Activated naive CD4-positive, alpha-beta T cell treated with anti-CD3 and anti-CD28 coated beads, Interleukin-2, amount 10 ng/mL, durations not matched to agents 7 days and 5 days (primary cell): Measurements from ENCODE around the gene SCARF1.

Source experiments
- CTCF ChIA-PET: fragments of 350-600 bp; sonication (Branson Sonifier 250); formaldehyde crosslinking; loops from one replicate; lab custom pipeline; 2021; ENCODE audit warnings: antibody characterized with exemption; lab: Charles Lee
- DNase-seq: peaks from one replicate; pipeline ENCODE4 v3.0.0-alpha.2; 2020
- H3K27ac Mint-ChIP-seq: one replicate; pipeline ENCODE4 v1.8.0; 2021; ENCODE audit warnings: mild to moderate bottlenecking, moderate library complexity, mixed read lengths
- H3K27me3 Mint-ChIP-seq: one replicate; pipeline ENCODE4 v1.8.0; 2021; ENCODE audit warnings: mild to moderate bottlenecking, mixed read lengths
- H3K36me3 Mint-ChIP-seq: one replicate; pipeline ENCODE4 v1.8.0; 2021; ENCODE audit warnings: mixed read lengths
- H3K4me1 Mint-ChIP-seq: one replicate; pipeline ENCODE4 v1.8.0; 2021; ENCODE audit warnings: mixed read lengths
- H3K4me3 Mint-ChIP-seq: one replicate; pipeline ENCODE4 v1.8.0; 2021; ENCODE audit warnings: mild to moderate bottlenecking, moderate library complexity, mixed read lengths
- H3K9me3 Mint-ChIP-seq: one replicate; pipeline ENCODE4 v1.8.0; 2021; ENCODE audit warnings: mixed read lengths

SCARF1 gene

DNA sequence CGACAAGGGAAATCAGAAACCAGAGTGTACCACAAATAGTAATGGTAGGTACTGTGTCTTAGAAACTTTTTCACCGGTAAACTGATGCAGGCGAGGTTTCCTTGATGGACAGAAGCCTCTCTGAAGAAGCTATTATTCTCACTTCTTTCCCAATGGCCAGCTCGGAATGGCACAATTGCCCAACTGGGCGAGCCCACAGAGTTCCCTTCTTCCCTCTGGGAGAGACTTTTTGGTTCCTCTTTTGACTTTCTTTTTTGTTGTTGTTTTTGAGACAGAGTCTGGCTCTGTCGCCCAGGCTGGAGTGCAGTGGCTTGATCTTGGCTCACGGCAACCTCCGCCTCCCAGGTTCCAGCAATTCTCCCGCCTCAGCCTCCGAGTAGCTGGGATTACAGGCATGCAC is 33.8 kb downstream of the SCARF1 start:
- H3K27me3 Mint-ChIP-seq: peaks cover 4% of the 10 kb centered on the region
- no peaks in the 10 kb centered on the region for H3K36me3 Mint-ChIP-seq
- H3K4me3 Mint-ChIP-seq: no peak overlapping the region
- CTCF ChIA-PET: no interaction called here
- H3K27ac Mint-ChIP-seq: no peak overlapping the region
- H3K4me1 Mint-ChIP-seq: no peaks in the 10 kb centered on the region
- DNase-seq: no peak
- no peaks in the 10 kb centered on the region for H3K9me3 Mint-ChIP-seq

DNA sequence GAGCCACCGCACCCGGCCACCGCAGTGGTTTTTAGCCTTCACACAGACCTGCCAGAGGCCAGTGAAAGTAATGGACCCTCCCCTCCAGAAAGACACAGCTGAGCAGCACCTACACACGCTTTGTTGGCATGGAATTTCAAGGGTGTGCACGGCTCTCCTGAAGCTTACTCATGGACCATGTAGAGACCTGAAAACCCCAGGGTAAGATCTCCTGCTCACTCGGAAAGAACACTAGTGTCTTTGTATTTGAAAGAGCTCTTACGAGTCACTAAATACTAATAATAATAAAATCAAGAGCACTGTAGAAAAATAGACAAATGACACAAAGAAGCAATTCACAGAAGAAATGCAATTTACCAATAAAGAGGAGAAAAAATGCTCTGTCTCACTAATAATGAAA is 36.9 kb downstream of the SCARF1 start:
- CTCF ChIA-PET: interaction anchor here (2.1 kb wide), 1 partner anchor 34 kb away, joined by 5 read pairs; no protein-coding TSS in a partner anchor
- Mint-ChIP-seq H3K4me1 (no peaks in the 10 kb centered on the region), H3K4me3 (no peak overlapping the region), H3K36me3 (no peaks in the 10 kb centered on the region), H3K9me3 (no peaks in the 10 kb centered on the region), H3K27ac (no peak overlapping the region), H3K27me3 (peaks cover 20% of the 10 kb centered on the region)
- DNase-seq: no peak

DNA sequence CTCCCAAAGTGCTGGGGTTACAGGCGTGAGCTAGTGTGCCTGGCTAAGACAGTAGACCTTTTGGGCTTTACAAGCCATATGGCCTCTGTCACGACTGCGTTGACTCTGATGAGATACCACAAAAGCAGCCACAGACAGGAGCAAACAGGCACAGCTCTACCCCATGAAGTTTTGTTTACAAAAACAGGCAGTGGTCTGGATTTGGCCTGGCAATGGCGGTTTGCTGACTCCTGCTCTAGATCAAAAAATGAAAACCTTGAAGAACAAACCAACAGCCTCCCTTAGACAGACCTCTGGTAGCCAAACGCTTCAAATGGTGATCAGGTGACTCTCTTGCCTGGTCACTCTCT is 37.6 kb downstream of the SCARF1 start:
- H3K27ac Mint-ChIP-seq: no peak overlapping the region
- H3K4me3 Mint-ChIP-seq: no peak overlapping the region
- no peaks in the 10 kb centered on the region for H3K36me3 Mint-ChIP-seq
- H3K27me3 Mint-ChIP-seq: peaks cover 20% of the 10 kb centered on the region
- H3K4me1 Mint-ChIP-seq: no peaks in the 10 kb centered on the region
- CTCF ChIA-PET: interaction anchor here (0.8 to 2.1 kb wide), 2 partner anchors 34 to 41 kb away, joined by 3 to 5 read pairs; no protein-coding TSS in a partner anchor
- no peaks in the 10 kb centered on the region for H3K9me3 Mint-ChIP-seq
- no peak for DNase-seq

DNA sequence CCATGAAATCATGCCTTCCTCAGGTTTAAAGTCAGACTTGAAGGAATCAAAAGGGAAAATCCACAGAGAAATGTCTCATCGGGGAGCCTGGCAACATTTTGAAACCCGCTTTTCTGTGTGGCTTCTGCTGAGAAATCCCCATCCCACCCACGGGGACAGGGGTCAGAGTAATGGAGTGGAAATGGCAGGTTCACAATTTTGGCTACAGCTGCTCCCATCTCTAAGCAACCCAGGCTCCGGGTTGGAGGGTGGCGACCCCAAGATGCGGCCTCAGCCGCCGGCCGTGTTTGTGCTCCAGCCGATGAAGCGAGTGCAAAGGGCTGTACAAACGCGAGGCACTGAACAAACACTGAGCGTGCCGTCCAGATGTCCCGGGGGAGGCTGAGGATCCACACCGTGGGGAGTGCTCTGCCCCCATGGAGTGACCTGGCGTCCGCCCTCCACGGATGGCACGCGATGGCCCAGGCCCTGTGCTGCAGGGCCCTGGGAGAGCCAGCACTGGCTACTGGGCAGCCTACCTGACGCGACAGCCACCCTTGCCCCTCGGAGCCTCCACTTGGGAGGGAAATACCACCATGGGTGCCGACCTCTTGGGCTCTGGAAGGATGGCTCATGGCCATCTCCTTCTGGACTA is 39.1 kb downstream of the SCARF1 start:
- no peak for DNase-seq
- no peak overlapping the region for H3K4me3 Mint-ChIP-seq
- H3K9me3 Mint-ChIP-seq: peaks cover 4% of the 10 kb centered on the region
- CTCF ChIA-PET: no interaction called here
- H3K27ac Mint-ChIP-seq: no peak overlapping the region
- H3K36me3 Mint-ChIP-seq: no peaks in the 10 kb centered on the region
- no peaks in the 10 kb centered on the region for H3K4me1 Mint-ChIP-seq
- peaks cover 23% of the 10 kb centered on the region for H3K27me3 Mint-ChIP-seq

DNA sequence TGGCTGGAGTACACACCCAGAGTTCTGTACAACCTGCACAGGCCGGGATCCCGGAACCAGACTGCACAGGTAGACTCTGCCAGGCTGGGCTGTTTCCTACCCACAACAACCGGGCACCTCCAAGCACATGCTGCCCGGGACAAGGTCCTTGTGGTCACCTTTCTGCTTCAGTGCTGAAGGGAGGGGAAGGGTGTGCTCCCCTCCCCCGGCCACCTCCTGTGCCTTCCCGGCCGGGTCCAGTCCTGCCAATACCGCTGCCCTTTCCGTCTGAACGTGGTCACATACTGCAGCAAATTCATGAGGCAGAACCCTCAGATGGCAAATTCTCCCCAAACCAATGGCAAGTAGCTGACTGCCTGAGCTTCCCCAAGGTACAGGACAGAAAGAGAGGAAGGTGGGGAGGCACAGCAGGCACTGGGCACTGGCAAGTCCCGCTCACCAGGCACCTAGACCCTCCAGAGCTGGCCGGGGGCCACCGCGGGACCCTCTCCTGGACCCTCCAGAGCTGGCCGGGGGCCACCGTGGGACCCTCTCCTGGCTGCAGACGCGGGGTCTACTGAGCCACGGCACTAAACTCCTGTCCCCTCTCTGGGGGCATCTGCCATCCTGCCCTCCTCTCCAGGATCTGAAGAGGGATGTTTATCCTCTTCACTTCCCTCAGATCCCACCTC is 39.7 kb downstream of the SCARF1 start:
- peaks cover 7% of the 10 kb centered on the region for H3K9me3 Mint-ChIP-seq
- CTCF ChIA-PET: no interaction called here
- no peak for DNase-seq
- H3K4me3 Mint-ChIP-seq: no peak overlapping the region
- H3K4me1 Mint-ChIP-seq: no peaks in the 10 kb centered on the region
- H3K36me3 Mint-ChIP-seq: no peaks in the 10 kb centered on the region
- peaks cover 23% of the 10 kb centered on the region for H3K27me3 Mint-ChIP-seq
- no peak overlapping the region for H3K27ac Mint-ChIP-seq

DNA sequence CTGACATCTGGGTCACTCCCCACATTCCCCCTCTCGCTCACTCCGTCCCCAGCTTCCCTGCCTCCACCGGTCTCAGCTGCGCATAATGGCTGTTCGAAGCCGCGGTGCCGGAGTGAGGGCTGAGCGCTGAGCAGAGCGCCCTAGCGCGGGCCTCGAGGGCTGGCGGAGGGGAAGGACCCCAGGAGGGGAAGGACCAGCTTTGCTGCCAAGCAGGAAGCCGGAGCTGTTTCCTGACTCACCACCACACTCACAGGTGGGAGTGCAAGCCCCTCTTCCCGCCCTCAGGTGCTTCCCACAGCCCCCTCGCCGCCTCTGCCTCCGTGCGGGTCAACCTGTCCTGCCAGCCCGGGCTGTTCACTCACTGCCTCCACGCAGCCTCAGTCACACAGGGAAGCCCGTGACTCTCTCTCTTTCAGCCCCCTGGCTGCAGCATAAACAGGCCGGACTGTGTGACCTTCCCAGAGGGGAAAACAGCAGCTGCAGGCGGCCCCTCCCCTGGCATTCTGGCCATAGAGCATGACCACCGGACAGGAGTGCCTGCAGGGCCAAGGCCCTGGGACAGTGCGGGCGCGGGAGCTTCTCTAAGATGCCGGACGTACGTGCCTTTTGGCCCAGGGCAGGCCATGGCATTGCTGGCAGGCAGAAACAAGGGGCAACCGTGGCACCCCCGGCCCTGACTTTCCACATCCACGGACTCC is 40.6 kb downstream of the SCARF1 start:
- no peak overlapping the region for H3K27ac Mint-ChIP-seq
- H3K27me3 Mint-ChIP-seq: peaks cover 23% of the 10 kb centered on the region
- no peak overlapping the region for H3K4me3 Mint-ChIP-seq

DNA sequence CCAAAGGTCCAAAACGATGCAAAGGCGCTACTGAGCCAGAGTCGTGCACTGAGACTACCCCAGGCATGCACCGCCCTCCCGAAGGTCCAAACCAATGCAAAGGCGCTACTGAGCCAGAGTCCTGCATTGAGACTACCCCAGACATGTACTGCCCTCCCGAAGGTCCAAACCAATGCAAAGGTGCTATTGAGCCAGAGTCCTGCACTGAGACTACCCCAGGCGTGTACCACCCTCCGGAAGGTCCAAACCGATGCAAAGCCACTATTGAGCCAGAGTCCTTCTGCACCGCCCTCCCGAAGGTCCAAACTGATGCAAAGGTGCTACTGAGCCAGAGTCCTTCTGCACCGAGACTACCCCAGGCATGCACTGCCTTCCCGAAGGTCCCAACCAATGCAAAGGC is 44.0 kb downstream of the SCARF1 start:
- Mint-ChIP-seq H3K36me3 (no peaks in the 10 kb centered on the region), H3K9me3 (peaks cover 7% of the 10 kb centered on the region), H3K4me1 (no peaks in the 10 kb centered on the region), H3K27ac (no peak overlapping the region), H3K4me3 (no peak overlapping the region), H3K27me3 (peaks cover 19% of the 10 kb centered on the region)
- no peak for DNase-seq
- CTCF ChIA-PET: no interaction called here

More for the DNA sequence above, 40.6 kb downstream of the SCARF1 start:
- no peaks in the 10 kb centered on the region for H3K36me3 Mint-ChIP-seq
- no peak for DNase-seq
- H3K9me3 Mint-ChIP-seq: peaks cover 7% of the 10 kb centered on the region
- CTCF ChIA-PET: no interaction called here
- H3K4me1 Mint-ChIP-seq: no peaks in the 10 kb centered on the region

DNA sequence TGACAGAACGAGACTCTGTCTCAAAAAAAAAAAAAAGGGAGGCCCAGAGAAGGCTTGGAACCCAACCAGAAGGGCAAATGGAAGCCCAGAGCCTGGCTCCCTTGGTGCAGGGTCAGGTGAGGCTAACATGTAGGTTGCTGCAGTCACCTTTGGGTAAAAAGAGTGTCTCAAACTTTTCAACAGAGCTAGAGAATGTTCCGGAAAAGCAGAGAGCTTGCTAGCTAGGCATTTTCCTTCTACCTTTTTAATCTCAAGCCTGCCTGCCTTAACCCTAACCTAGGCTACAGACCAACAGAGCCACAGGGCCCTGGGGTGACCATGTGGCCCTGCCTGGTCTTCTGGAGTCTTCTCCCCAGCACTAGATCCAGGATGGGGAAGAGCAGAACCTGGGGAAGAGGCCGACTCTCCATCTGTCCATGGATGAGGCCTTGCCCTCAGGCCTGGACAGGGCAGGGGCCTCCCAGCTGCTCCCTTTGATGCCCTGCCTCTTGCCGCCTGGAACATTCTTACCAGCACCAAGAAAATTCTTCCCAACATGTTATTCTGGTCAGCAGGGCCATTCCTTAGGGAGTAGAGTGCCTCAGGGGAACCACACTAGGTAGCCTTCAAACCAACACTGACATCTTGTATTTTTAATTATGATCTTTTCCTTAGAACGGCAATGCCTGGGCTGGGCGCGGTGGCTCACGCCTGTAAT is 47.0 kb downstream of the SCARF1 start:
- Mint-ChIP-seq H3K4me1 (no peaks in the 10 kb centered on the region), H3K9me3 (peaks cover 7% of the 10 kb centered on the region), H3K4me3 (no peak overlapping the region), H3K36me3 (no peaks in the 10 kb centered on the region), H3K27me3 (peaks cover 10% of the 10 kb centered on the region), H3K27ac (no peak overlapping the region)
- DNase-seq: no peak
- CTCF ChIA-PET: interaction anchor here (0.7 kb wide), 1 partner anchor 32 kb away, joined by 3 read pairs; no protein-coding TSS in a partner anchor

DNA sequence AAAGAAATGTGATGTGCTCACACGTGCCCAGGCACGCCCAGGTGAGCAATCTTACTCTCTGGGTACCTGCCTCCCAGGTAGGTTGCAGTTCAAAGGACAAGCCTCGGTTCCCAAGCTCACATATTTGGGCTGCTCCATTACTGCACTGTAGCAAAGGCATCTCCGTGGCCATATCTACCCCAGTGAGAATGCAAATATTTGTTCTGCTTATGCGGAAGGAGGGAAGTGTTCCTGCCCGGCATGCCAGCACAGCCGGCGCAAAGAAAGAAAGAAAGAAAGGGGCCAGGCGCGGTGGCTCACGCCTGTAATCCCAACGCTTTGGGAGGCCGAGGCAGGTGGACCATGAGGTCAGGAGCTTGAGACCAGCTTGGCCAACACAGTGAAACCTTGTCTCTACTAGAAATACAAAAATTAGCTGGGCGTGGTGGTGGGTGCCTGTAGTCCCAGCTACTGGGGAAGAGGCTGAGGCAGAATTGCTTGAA is 47.6 kb downstream of the SCARF1 start:
- H3K27ac Mint-ChIP-seq: peak overlapping the region; percentile 37
- H3K4me3 Mint-ChIP-seq: no peak overlapping the region
- H3K36me3 Mint-ChIP-seq: no peaks in the 10 kb centered on the region
- H3K27me3 Mint-ChIP-seq: peaks cover 14% of the 10 kb centered on the region
- no peak for DNase-seq
- peaks cover 7% of the 10 kb centered on the region for H3K9me3 Mint-ChIP-seq
- H3K4me1 Mint-ChIP-seq: no peaks in the 10 kb centered on the region
- CTCF ChIA-PET: interaction anchor here (0.7 kb wide), 1 partner anchor 32 kb away, joined by 3 read pairs; no protein-coding TSS in a partner anchor

DNA sequence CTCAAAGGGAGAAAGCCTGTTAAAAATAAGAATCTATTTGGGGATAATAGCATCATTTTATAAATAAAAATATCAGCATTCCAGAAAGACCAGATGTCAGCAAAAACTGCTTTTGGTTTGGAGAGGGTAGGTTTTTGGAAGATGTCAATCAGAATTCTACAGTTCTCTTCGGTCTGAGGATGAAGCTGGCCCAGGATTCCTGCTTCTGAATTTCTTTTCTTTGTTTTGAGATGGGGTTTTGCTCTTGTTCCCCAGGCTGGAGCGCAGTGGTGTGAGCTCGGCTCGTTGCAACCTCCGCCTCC is 52.0 kb downstream of the SCARF1 start:
- peaks cover 16% of the 10 kb centered on the region for H3K27me3 Mint-ChIP-seq
- DNase-seq: no peak
- CTCF ChIA-PET: no interaction called here
- H3K9me3 Mint-ChIP-seq: no peaks in the 10 kb centered on the region
- no peaks in the 10 kb centered on the region for H3K36me3 Mint-ChIP-seq
- peak overlapping the region; percentile 60 for H3K27ac Mint-ChIP-seq
- no peak overlapping the region for H3K4me3 Mint-ChIP-seq
- peaks cover 2% of the 10 kb centered on the region for H3K4me1 Mint-ChIP-seq

DNA sequence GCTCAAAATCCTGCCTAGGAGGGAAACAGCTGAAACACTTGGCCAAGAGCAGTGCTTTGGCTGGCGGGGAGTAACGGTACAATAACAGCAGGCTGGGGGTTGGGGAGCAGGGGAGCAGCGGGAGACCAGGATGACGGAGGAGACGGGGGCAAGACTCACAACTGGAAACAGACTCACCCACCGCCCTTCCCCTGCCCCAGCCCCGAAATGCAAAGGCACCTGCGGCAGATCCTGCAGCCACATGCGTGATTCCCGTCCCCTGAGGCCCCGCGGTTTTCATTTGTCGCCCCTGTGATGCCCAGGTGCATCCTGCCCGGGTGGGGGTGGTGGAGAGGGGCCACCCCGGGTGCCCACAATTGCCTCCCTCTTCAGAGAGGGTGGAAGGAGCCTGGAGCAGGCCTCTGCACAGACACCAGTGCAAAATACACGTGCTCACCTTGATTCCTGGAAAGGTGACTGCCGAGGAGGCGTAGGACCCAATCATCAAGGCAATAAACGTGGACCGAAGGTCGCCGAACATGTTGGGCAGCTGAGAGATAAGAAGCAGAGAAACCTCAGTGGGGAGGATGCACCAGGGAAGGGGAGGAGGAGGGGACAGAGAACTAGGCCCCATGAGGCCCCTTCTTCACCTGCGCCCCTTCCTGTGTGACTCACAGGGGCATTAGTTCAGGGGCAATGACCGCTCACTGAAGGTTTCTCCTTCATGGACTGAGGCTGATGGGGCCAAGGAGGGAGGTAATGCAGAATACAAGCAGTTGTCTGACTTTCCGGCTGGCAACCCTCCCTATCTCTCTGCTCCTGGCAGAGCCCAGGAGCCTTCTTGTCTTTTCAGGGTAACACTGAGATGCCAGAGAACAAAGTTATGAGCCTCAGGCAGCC is 52.5 kb downstream of the SCARF1 start:
- no peak overlapping the region for H3K4me3 Mint-ChIP-seq

DNA sequence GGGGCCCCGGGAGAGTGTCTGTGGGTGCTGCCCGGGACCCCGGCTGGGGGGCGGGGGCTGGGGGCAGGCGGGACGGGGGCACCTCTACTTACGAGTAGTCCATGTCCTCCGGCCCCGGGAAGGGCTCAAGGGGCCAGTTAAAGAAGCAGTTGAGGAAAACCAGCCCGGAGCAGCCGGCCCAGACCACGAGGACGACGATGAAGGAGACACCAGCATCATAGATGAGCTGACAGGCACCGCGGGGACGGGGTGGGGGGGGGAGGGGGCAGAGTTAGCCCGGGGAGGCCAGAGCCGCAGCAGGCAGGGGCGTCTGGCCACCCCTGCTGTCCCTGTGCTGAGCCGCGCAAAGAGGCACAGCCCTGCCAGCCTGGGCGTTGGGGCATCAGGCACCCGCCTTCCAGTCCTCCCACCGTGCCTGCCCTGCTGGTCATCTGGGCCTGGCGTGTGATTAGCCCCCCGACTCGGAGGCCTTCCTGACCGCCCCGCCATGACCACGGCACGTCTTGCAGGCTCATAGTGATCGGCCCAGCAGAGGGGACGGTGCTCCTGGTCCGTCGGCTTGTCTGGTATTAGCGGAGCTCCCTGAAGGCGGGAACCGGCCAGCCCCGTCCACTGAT is 54.0 kb downstream of the SCARF1 start:
- Mint-ChIP-seq H3K4me1 (peaks cover 2% of the 10 kb centered on the region), H3K27ac (no peak overlapping the region), H3K36me3 (no peaks in the 10 kb centered on the region), H3K9me3 (no peaks in the 10 kb centered on the region), H3K27me3 (peaks cover 16% of the 10 kb centered on the region), H3K4me3 (no peak overlapping the region)
- DNase-seq: no peak
- CTCF ChIA-PET: interaction anchor here (0.6 kb wide), 1 partner anchor 39 kb away, joined by 3 read pairs; no protein-coding TSS in a partner anchor

More for the DNA sequence above, 52.5 kb downstream of the SCARF1 start:
- H3K27ac Mint-ChIP-seq: no peak overlapping the region
- CTCF ChIA-PET: no interaction called here
- peaks cover 2% of the 10 kb centered on the region for H3K4me1 Mint-ChIP-seq
- peaks cover 16% of the 10 kb centered on the region for H3K27me3 Mint-ChIP-seq
- H3K9me3 Mint-ChIP-seq: no peaks in the 10 kb centered on the region
- no peaks in the 10 kb centered on the region for H3K36me3 Mint-ChIP-seq
- no peak for DNase-seq

DNA sequence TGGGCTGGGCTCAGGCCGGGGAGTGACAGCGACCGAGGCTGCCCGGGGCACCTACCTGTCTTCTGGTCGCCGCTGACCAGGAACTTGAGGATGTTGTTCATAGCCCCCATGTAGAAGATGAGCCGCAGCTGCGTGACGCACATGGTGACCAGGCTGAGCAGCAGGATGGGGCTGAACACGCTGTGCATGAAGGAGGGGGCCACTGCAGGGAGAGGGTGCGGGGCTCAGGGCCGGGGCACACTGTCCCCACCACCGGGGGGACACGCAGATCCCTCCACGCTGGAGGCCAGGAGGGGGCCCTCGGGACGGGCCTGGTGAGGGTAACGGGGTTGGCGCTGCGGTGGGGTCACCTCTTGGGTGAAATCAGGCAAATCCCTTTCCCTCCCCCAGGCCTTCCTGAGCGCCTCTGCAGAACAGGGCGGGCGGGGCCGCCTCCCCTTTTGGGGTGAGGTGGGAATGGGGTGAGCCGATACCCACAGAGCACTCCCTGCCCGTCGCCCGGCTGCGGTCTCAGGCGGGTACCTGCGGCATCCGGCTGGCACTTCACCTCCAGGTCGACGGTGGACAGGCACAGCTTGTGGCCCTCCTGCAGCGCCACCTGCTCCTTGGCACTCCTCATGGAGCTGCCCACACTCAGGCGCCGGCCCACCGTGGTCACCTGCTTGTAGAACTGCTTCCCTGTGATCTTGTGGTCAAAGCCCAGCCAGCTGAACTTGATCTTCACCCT is 54.6 kb downstream of the SCARF1 start:
- no peak overlapping the region for H3K4me3 Mint-ChIP-seq
- DNase-seq: no peak
- H3K9me3 Mint-ChIP-seq: no peaks in the 10 kb centered on the region
- H3K36me3 Mint-ChIP-seq: no peaks in the 10 kb centered on the region
- CTCF ChIA-PET: no interaction called here
- H3K4me1 Mint-ChIP-seq: peaks cover 2% of the 10 kb centered on the region
- H3K27me3 Mint-ChIP-seq: peaks cover 16% of the 10 kb centered on the region
- H3K27ac Mint-ChIP-seq: no peak overlapping the region
